ENCODE data around the gene CYP4F11.
"Not testable (repeated sequence)": the region's sequence is repeated elsewhere in the genome, so short reads cannot be mapped to it uniquely, and the experiment has no call there.

CYP4F11 gene

DNA sequence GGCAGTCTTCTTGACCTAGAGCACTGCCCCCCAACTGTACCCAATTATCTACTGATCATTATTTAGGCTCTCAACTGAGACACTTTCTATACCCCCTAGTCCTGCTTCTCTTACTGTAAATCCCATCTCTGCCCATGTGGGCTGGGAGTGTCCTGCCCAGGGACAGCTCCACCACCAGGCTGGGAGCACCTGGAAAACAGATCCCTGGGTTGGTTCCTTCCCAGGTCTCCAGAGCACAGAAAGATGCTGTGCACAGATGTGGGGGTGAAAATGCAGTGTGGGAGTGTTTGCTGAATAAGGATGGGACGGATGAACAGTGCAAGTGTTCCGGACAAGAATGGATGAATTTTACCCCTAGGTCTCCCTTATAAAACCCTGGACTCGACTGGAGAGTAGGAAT, 49.2 kb downstream of the CYP4F11 start:
- TF ChIP-seq, protein P1, sequence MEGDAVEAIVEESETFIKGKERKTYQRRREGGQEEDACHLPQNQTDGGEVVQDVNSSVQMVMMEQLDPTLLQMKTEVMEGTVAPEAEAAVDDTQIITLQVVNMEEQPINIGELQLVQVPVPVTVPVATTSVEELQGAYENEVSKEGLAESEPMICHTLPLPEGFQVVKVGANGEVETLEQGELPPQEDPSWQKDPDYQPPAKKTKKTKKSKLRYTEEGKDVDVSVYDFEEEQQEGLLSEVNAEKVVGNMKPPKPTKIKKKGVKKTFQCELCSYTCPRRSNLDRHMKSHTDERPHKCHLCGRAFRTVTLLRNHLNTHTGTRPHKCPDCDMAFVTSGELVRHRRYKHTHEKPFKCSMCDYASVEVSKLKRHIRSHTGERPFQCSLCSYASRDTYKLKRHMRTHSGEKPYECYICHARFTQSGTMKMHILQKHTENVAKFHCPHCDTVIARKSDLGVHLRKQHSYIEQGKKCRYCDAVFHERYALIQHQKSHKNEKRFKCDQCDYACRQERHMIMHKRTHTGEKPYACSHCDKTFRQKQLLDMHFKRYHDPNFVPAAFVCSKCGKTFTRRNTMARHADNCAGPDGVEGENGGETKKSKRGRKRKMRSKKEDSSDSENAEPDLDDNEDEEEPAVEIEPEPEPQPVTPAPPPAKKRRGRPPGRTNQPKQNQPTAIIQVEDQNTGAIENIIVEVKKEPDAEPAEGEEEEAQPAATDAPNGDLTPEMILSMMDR (IDR thresholded peaks at IDR 0.05; ENCODE audit: low read depth, low read length, missing control alignments): no peak
- no peak for DNase-seq (ENCODE audit: extremely low read depth, low read depth)
- H3K4me3 ChIP-seq (replicated peaks; ENCODE audit: low read depth, low read length): no peak overlapping the region

DNA sequence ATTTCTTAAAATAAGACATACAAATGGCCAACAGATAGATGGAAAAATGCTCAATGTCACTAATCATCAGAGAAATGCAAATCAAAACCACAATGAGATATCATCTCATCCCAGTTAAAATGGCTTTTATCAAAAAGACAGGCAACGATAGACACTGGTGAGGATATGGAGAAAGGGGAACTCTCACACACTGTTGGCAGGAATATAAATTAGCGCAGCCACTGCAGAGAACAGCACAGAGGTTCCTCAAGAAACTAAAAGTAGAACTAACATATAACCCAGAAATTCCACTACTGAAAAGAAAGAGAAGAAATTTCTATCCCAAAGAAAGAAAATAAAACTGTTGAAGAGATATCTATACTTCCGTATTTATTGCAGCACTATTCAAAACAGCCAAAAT, 51.0 kb downstream of the CYP4F11 start:
- not testable (repeated sequence) for DNase-seq (ENCODE audit: extremely low read depth, low read depth); H3K4me3 ChIP-seq (replicated peaks; ENCODE audit: low read depth, low read length)

DNA sequence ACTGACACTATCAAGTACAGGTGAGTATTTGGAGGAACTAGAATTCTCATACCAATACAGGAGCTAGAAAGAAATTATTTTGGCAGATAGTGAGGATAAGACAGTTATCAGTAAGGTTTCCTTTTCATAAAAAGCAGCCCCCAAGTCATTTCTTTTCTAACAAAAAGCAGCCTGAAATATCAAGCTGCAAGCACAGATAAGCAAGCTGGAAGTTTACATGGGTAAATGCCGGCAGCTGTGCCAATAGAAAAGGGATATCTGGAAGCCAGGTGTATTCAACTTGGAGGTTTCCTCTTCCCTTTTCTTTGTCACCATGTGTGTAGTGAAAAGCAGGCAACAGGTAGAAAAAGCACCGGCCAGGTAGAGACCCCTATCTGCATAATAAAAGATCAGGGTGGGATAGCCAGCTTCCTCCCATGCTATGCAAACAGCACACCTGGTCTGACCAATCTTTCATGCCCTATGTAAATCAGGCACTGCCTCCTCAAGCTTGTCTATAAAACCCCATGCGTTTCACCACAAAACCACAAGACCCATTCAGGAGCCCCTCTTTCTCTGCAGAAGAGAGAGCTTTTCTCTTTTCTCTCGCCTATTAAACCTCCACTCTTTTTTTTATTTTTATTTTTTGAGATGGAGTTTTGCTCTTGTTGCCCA, 59.4 kb downstream of the CYP4F11 start:
- TF ChIP-seq, protein P1 (IDR thresholded peaks at IDR 0.05; ENCODE audit: low read depth, low read length, missing control alignments): no peak
- DNase-seq (ENCODE audit: extremely low read depth, low read depth): no peak
- no peak overlapping the region for H3K4me3 ChIP-seq (replicated peaks; ENCODE audit: low read depth, low read length)

DNA sequence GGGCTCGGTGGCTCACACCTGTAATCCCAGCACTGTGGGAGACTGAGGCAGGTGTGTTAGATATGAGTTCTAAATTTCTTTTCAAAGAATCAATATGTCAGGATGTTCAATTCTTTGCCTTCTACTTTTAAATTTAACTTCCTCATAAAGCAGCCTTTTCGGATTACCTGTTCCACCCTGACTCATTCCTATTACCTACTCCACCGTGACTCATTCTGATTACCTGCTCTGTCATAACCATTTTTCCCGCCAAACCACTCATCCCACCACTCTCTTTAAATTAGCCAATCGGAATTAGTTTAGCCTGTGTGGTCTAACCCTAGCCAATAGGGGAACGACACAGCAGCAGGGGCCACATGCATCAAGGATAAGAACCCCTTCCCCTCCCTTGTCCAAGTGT, 60.6 kb downstream of the CYP4F11 start:
- not testable (repeated sequence) for DNase-seq (ENCODE audit: extremely low read depth, low read depth); H3K4me3 ChIP-seq (replicated peaks; ENCODE audit: low read depth, low read length)

DNA sequence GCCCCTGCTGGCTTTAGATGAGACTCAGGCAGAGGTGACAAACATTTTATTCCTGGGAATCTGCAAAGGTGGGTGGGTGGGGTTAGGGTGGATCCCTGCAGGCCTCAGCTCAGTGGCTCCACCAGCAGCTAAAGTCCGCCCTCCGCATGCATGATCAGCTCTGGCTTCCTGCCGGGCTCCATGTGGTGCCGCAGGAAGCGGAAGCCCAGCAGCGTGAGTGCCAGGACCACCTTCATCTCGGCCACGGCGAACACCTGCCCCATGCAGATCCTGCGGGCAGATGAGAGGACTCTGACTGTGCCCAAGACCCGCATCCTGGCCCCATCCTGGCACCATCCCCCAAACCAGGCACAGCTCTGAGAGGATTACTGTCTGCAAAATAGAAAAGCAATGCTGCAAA, 62.8 kb downstream of the CYP4F11 start:
- H3K4me3 ChIP-seq (replicated peaks; ENCODE audit: low read depth, low read length): no peak overlapping the region

DNA sequence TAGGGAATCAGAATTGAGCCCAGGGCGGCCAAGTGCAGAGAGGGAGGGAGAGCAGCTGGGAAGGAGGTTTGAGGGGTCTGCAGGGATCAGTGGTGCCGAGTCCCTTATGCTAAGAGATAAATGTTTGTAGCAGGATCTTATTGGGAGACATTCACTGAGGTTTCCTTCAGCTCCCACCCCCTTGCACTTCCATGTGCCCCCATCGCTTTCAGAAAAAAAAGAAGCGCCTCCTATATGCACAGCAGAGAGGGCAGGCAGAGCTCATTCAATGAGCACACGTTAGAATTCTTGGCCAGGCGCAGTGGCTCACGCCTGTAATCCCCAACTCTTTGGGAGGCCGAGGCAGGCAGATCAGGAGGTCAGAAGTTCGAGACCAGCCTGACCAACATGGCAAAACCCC, 64.5 kb downstream of the CYP4F11 start:
- H3K4me3 ChIP-seq (replicated peaks; ENCODE audit: low read depth, low read length): no peak overlapping the region
- DNase-seq (ENCODE audit: extremely low read depth, low read depth): no peak
- TF ChIP-seq, protein P1 (IDR thresholded peaks at IDR 0.05; ENCODE audit: low read depth, low read length, missing control alignments): no peak

More for the DNA sequence above, 62.8 kb downstream of the CYP4F11 start:
- DNase-seq (ENCODE audit: extremely low read depth, low read depth): no peak
- TF ChIP-seq, protein P1 (IDR thresholded peaks at IDR 0.05; ENCODE audit: low read depth, low read length, missing control alignments): no peak

DNA sequence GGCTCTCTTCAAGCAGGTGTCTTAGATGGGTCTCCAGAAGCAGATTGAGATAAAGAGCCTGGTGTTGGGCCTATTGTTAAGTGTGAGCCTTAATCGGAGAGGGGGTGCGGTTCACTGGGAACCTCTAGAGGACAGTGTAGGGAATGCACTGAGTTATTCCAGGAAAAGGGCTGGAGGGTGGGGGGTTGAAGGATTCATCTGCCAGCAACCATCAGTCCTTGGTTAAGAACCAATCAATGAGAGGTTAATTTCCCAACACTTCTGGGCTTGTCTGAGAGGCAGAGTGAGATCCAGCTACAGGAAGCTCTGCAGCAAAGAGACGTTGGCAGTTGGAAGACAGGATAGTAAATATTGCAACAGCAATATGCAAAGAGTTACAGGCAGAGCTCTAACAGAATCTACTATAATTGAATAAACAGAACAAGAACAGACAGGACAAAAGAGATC, 65.2 kb downstream of the CYP4F11 start:
- TF ChIP-seq, protein P1 (IDR thresholded peaks at IDR 0.05; ENCODE audit: low read depth, low read length, missing control alignments): peak; percentile 42
- DNase-seq (ENCODE audit: extremely low read depth, low read depth): no peak
- no peak overlapping the region for H3K4me3 ChIP-seq (replicated peaks; ENCODE audit: low read depth, low read length)

DNA sequence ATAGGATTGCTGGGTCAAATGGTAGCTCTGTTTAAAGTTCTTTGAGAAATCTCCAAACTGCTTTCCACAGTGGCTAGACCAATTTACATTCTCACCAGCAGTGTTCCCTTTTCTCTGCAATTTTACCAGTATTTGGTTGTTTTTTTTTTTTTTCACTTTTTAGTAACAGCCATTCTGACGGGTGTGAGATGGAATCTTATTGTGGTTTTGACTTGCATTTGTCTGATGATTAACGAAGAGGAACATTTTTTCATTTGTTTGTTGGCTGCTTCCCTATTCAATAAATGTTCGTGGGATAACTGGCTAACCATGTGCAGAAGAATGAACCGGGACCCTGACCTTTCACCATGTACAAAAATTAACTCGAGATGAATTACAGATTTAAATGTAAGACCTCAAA, 67.7 kb downstream of the CYP4F11 start:
- no peak for DNase-seq (ENCODE audit: extremely low read depth, low read depth)
- H3K4me3 ChIP-seq (replicated peaks; ENCODE audit: low read depth, low read length): no peak overlapping the region
- TF ChIP-seq, protein P1 (IDR thresholded peaks at IDR 0.05; ENCODE audit: low read depth, low read length, missing control alignments): no peak

All from HFF-Myc (cell line).